Forelimb muscle (tissue), 1 donor: ENCODE measurements around the gene LHFPL3. TPM values are rescaled to one million over a fixed set of nuclear protein-coding genes. Genes with fewer than 3 reads are reported as not detected.
"Not testable (repeated sequence)": the region's sequence is repeated elsewhere in the genome, so short reads cannot be mapped to it uniquely, and the experiment has no call there.

Experiments
- DNase-seq: peaks from one replicate; pipeline ENCODE4 v3.0.0-alpha.2; 2013; ENCODE audit warnings: low read depth
- polyA plus RNA-seq: library from polyadenylated mRNA; unstranded; fragments of 120-200 nt; gene quantifications from one replicate; pipeline ENCODE4 v1.2.1, GENCODE V29; 2013; ENCODE audit not compliant: insufficient read length

LHFPL3 gene
- polyA plus RNA-seq, 1 donor, result not detected

DNA sequence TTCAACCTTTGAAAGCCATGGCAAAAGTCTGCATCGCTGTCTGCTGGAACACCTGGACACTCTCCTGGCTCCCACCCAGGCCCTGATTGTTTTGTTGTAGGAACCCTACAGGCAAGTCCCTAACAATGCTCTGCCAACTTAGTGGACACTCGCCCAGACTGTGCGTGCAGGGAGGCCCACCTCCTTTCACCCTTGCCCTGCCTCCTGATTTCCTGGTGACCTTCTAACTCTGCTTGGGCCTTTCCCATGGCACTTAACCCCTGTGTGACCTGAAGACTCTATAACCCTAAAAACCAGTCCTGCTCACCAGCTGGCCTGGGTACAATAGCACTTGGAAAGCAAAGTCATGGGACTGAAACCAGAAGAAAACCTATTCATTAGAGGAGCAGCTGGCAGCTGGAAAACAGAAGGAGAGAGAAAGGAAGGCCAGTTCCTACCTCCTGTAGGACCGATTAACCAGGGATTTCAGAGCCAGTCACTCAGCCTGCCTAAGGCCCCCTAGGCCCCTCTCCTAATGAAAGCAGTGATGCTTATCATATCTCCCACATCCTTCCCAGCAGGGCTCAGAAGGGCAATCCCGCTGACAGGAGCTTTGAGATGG, 602.9 kb downstream of the LHFPL3 start:
- no peak for DNase-seq

DNA sequence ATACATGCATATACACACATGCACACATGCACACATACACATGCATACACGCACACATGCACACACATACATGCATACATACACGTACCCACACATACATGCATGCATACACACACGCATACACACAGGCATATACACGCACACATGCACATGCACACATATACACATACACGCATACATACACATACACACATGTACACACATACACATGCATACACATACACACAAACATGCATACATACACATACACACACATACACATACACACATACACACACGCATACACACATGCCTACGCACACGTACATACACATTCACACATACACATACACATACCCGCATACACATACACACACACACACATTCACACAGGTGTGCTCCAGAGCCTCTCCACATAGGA, 604.6 kb downstream of the LHFPL3 start:
- no peak for DNase-seq

DNA sequence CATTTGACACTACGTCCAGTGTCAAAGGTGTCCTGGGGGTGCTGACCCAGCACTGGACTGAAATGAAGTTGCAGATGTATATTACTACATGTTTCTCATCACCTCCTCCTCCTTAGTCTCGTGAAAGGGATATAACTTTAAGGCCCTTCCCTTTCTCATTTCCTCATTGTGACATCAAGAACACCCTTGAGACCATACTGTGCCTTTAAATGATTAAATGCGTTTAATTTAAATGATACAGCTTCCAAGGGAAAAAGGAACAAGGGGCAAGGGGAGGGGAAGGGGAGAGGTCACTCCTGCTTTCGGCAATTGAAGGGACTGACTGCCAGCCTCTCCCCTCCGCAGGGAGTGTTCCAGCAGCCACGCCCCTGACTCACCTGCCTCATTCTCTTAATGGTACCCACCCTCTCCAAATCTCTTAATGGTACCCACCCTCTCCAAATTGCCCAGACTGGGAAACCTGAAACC, 605.2 kb downstream of the LHFPL3 start:
- no peak for DNase-seq

DNA sequence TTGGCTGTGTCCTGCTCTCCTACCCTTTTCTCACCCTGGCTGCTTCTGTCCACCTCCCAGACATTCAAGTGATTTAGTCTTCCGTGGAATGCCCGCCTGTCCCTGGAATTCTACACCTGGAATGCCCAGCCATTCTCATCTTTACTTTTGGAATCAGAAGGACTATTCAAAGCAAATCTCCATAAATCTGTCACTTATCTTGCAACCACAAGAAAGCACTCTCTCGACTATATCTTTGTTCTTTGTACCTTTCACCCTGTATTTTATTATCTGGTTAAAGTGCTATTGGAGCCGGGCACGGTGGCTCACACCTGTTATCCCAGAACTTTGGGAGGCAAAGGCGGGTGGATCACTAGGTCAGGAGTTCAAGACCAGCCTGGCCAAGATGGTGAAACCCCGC, 606.3 kb downstream of the LHFPL3 start:
- DNase-seq, result no peak

DNA sequence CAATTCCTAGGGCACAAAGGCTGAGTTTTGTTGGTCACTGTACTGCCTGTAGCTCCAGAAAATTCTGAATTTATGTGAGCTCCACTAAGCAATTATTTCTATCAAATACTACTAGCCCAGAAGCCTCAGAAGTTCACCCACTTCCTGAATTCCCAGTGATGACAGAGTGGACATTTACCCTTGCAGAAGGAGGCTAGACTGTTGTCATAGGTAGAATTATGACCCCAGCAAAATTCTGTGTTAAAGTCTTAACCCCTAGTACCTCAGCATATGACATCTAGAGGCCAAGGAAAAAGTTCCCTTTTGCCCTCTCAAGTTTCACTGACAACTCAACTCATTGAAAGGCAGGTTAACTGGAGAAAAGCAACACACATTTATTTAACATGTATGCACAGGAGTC, 606.9 kb downstream of the LHFPL3 start:
- no peak for DNase-seq

DNA sequence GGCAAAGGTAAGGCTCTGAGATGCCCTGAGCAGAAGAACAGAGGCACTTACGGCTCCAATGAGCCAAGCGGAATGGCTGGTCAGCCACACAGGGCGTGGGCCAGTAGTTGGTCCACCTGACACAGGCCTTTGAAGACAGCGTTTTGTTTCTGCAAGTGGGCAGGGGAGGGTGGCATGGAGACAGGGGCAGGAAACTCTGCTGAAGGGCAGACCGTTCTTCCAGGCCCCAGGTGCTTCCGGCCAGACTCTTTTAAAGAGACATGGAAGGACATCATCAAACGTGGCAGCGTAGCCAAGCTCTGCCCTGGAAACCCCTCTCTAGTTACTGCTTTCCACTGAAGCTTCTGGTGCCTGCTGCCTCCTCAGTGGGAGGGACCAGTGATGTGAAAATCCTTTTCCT, 608.1 kb downstream of the LHFPL3 start:
- DNase-seq, result no peak

DNA sequence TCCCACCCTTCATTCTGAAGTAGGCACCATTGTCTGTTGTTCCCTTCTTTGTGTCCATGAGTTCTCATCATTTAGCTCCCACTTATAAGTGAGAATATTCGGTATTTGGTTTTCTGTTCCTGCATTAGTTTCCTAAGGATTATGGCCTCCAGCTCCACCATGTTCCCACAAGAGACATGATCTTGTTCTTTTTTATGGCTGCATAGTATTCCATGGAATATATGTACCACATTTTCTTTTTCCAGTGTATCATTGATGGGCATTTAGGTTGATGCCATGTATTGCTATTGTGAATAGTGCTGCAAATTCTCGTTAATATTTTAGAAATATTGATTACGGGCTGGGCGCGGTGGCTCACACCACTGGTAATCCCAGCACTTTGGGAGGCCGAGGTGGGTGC, 609.1 kb downstream of the LHFPL3 start:
- not testable (repeated sequence) for DNase-seq

DNA sequence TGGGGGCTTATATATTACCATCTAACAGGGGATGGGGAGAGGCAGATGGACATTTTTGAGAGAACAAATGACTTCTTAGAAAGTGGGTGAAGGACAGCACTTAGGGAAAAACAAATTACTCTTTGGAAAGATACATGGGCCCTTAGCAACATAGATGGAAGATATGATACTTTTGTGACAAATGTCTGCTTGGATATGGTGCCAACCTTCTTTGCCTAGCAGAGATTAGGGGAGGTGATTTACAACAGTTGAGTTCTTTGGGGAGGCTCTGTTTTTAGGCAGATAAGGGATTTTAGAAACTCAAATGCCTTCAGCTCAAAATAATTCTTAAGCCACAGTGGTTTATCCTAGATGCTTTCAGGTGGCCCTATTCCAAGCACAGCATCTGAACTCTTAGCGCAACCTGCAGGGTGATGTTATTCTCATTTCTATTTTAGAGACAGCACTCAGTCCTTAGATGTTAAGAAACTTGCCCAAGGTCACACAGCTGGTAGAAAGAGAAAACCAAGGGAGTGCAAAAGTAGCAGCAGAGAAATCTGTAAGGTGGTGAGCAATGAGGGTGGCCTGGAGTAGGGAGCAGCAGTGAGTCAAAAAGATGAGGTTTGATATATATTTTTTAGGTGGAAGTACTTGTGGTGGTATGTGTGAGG, 610.5 kb downstream of the LHFPL3 start:
- no peak for DNase-seq

DNA sequence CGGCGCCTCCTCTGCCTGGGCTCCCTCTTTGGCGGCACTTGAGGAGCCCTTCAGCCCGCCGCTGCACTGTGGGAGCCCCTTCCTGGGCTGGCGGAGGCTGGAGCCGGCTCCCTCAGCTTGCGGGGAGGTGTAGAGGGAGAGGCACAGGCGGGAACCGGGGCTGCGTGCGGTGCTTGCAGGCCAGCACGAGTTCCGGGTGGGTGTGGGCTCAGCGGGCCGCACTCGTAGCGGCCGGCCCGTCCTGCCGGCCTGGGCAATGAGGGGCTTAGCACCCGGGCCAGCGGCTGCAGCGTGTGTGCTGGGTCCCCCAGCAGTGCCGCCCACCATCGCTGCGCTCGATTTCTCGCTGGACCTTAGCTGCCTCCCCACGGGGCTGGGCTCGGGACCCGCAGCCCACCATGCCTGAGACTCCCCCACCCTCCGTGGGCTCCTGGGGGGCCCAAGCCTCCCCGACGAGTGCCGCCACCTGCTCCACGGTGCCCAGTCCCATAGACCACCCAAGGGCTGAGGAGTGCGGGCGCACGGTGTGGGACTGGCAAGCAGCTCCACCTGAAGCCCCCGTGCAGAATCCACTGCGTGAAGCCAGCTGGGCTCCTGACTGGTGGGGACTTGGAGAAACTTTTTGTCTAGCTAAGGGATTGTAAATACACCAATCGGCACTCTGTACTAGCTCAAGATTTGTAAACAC, 611.8 kb downstream of the LHFPL3 start:
- DNase-seq, result no peak

DNA sequence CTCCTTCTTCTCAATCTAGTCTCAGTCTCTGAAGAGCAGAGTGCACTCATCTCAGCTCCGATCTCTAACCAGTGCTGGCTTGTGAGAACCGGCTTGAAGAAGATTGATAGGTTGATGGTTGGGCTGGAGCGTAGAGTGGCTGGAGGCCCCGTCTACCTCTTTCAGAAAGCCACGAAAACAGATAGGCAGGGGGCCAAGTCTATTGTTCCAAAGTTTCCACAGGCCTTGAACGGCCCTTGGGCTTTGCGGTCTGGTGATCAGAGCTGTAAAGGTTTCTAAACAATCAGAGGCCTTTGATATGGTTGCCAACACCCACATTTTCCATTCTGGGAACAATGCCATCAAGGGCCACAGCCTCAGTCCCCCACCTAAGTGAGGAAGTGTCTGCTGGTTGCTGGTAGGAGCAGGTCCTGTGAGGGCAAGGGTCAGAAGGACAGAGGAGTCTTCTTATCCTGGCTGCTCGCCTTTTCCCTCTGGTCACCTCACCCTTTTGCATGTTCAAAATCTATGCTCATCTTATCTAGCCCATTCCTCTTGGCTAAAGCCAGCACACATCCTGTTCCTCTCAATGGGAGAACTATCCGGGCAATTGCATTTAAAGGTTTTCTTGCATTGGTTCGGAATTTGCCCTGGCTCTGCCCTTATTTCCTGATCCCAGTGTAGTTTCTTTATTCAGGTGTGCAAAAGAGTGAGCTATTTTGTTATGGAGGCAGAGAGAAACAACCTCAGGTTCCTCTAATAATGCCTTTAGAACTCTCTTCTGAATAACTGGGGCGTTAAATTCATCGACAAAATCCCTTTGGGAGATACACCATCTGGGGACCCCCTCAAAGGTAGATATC, 615.3 kb downstream of the LHFPL3 start:
- no peak for DNase-seq

DNA sequence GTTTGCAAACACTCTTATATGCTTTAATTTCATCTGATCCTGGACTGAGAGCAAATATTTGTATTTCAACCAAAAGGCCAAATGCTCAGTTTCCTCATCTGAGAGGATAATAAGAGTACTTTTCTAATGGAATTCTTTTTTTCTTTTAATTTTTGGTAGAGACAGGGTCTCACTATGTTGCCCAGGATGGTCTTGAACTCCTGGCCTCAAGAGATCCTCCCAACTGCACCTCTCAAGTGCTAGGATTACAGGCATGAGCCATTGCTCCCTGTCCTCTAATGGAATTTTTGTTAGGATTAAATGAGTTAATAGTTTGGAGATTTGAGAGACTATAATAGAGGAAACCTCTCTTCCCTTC, 617.2 kb downstream of the LHFPL3 start:
- DNase-seq, result no peak

DNA sequence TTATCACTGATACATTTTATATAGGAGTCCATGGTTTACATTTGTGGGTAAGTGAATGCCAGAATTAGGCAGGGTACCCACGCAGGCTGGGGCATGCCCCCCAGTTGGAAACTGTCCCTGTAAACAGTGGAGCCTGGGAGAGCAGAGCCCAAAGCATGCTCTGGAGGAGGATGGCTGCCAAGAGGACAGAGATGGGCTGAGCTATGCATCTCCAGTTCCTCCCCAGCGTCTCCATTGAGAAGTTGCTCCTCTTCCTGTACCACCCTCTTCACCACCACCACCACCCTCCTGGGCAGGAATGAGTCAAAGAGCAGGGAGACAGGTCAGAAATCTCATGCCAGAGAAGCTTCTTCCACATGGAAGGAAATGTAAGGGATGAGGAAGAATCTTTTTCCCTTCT, 617.9 kb downstream of the LHFPL3 start:
- no peak for DNase-seq

DNA sequence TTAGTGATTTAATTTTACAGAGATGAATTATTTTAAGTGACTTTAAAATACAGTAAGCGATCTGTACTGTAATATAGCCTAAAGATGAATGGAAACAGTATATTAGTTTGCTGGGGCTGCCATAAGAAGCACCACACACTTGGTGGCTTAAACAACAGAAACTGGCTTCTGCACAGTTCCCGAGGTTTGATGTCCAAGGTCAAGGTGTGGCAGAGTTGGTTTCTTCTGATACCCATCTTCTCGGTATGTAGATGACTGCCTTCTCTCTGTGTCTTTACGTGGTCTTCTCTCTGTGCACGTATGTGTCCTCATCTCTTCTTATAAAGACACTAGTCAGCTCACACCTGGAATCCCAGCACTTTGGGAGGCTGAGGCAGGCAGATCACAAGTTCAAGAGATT, 621.6 kb downstream of the LHFPL3 start:
- DNase-seq, result no peak

DNA sequence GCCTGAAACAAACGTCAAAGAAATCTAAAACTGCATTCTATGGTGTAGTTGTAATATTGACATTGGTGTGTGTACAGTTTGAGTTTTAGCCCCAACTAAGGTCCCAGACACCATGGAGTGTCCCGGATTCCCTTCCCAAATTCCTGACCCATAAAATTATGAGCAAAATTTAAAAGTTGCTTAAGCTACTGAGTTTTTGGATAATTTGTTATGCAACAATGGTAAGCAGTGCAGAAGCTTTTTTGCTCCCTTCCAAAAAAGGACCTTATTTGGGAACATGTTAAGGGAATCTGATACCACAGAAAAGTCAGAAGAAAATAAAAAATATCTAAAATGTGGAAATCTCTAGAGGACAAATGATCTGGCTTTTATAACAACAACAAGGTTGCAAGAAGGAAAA, 622.4 kb downstream of the LHFPL3 start:
- DNase-seq, result no peak

DNA sequence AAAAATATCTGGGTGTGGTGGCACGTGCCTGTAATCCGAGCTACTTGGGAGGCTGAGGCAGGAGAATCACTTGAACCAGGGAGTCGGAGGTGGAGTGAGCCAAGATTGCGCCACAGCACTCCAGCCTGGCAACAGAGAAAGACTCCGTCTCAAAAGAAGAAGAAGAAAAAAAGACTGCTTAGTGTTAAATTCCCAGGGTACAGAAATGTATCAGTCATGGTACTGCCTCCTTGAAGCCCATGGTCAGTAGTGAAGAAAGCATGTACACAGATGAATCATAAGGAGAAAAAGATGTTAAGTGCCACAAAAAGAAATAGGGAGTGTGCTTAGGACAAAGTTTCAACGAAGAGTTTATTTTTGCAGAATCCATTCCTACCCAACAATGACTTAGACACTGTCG, 623.1 kb downstream of the LHFPL3 start:
- no peak for DNase-seq

DNA sequence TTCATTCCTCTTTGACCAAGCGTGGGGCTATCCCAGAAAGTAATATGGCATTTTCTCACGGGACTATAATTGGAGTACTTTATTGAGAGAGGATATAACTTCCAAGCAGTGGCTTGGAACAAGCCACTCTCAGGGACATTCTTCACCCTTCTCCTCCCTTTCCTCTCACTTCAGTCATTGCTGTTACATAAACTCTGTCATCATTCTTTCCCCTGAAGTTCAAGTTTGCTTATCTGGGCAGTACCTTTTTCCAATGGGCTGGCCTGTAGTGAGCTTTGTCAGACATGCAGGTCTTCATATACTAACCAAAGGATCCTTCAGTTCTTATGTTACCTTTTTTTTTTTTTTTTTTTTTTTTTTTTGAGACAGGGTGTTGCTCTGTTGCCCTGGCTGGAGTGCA, 626.9 kb downstream of the LHFPL3 start:
- DNase-seq, result no peak

Other genes with a start within 250 kb of the LHFPL3 start
- 14.9 TPM for gene ORC5, start 120.6 kb upstream of the LHFPL3 start, polyA plus RNA-seq